Spleen (tissue), 7 donors: ENCODE results near the gene SLC35E4.

Experiments used
- POLR2A ChIP-seq, 3 donors: fragments of 450-650 bp; IDR thresholded peaks; one replicate each; pipeline ENCODE4 v1.5.1; 2017; ENCODE audit warnings: antibody characterized with exemption in 3 of 3, mild to moderate bottlenecking in 1 of 3
- POLR2AphosphoS5 ChIP-seq, 3 donors: sonication (generic); formaldehyde crosslinking; IDR thresholded peaks; one replicate each; pipeline ENCODE4 v1.5.1; 2017; ENCODE audit warnings: antibody characterized with exemption in 3 of 3
- TF ChIP-seq, protein P1 (sequence below), 11 experiments: fragments of 200-600 bp in 7 of 11; fragments of 450-650 bp in 4 of 11; sonication (generic) in 4 of 11; IDR thresholded peaks in 8 of 11; conservative IDR thresholded peaks in 3 of 11; 1 replicate in 7 of 11; 2 replicates in 4 of 11; pipeline versions ENCODE4 v1.4.0 to v1.8.0; 2016 to 2021; ENCODE audit warnings: antibody characterized with exemption in 11 of 11, inconsistent platforms in 4 of 11, mild to moderate bottlenecking in 1 of 11
- donor health status: DM: no; HTN: no; CAD: no; lungs with moderate emphysema.
- donor health status: DM: no; HTN: no; CAD: no.
- donor health status: DM: no; HTN: no; CAD: no.

DNA sequence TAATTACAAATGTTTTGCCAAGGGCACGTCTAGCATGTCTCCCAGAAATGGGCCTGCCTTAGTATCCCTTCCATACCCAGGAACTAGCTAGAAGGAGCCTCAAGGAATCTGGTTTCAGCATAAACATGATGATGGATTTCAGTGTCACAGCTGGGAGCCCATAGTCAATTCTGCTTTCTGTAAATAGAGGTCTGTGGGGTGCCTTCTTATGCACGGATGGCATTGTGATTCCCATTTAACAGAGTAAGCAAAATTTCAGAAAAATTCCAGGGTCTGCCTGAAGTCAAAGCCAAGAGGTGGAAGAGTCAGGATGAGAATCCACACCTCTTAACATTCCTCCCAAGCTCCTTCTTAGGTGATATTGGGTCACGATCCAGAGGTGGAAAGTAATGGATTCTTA is 20.0 kb downstream of the SLC35E4 start:
- TF ChIP-seq, protein P1, sequence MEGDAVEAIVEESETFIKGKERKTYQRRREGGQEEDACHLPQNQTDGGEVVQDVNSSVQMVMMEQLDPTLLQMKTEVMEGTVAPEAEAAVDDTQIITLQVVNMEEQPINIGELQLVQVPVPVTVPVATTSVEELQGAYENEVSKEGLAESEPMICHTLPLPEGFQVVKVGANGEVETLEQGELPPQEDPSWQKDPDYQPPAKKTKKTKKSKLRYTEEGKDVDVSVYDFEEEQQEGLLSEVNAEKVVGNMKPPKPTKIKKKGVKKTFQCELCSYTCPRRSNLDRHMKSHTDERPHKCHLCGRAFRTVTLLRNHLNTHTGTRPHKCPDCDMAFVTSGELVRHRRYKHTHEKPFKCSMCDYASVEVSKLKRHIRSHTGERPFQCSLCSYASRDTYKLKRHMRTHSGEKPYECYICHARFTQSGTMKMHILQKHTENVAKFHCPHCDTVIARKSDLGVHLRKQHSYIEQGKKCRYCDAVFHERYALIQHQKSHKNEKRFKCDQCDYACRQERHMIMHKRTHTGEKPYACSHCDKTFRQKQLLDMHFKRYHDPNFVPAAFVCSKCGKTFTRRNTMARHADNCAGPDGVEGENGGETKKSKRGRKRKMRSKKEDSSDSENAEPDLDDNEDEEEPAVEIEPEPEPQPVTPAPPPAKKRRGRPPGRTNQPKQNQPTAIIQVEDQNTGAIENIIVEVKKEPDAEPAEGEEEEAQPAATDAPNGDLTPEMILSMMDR (IDR thresholded peaks at IDR 0.05 in 8 of 11, conservative IDR thresholded peaks at IDR 0.05 in 3 of 11): no peak
- TF ChIP-seq POLR2A (IDR thresholded peaks at IDR 0.05) (no peak), POLR2AphosphoS5 (IDR thresholded peaks at IDR 0.05) (no peak)
